Measurements from ENCODE around the gene ADAP1.

DNA sequence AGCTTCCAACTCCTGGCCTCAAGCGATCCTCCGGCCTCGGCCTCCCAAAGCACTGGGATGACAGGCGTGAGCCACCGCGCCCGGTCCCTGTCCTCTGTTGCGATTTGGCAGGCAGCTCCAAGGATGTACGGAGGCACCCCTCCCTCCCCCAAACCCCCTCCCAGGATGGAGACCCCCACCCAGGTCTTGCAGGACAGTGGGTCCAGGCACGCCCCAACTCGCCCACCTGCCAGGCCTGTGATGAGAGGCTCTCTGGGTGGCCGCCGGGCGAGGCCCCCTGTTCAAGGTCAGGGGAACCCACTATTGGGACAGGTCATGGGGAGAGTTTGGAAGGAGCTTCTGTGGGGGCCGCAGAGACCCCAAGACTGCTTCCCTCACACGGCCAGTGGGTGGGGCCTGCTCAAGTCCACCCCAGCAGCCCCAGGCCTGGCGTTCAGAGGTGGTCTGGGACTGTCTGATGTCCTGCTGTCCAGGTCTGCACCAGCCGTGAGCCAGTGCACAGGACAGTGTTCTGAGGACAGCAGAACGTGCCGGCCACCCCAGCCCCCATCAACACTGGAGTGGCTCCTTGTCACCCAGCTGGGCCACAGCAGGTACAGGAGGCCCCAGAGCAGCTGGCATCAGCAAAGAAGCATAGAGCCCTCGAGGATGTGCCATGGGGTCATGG is 2.5 kb downstream of the ADAP1 start:
- TF ChIP-seq, protein P1, sequence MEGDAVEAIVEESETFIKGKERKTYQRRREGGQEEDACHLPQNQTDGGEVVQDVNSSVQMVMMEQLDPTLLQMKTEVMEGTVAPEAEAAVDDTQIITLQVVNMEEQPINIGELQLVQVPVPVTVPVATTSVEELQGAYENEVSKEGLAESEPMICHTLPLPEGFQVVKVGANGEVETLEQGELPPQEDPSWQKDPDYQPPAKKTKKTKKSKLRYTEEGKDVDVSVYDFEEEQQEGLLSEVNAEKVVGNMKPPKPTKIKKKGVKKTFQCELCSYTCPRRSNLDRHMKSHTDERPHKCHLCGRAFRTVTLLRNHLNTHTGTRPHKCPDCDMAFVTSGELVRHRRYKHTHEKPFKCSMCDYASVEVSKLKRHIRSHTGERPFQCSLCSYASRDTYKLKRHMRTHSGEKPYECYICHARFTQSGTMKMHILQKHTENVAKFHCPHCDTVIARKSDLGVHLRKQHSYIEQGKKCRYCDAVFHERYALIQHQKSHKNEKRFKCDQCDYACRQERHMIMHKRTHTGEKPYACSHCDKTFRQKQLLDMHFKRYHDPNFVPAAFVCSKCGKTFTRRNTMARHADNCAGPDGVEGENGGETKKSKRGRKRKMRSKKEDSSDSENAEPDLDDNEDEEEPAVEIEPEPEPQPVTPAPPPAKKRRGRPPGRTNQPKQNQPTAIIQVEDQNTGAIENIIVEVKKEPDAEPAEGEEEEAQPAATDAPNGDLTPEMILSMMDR (IDR thresholded peaks at IDR 0.05), result no peak
- TF ChIP-seq POLR2AphosphoS5 (IDR thresholded peaks at IDR 0.05), result no peak
- no peak for TF ChIP-seq POLR2A (IDR thresholded peaks at IDR 0.05; ENCODE audit: low read depth)
- TF ChIP-seq EP300 (IDR thresholded peaks at IDR 0.05), result no peak
